ENCODE results near the gene CCDC142. TPM values are rescaled to one million over a fixed set of nuclear protein-coding genes. Genes with fewer than 3 reads are reported as not detected.
"Not testable (repeated sequence)": the region's sequence is repeated elsewhere in the genome, so short reads cannot be mapped to it uniquely, and the experiment has no call there.

Gene CCDC142
- total RNA-seq, 5 donors from 2014 or later (not counting 1 experiment from before 2014, with no cell fraction given) = 16.1 to 59.3 (median 56.7) TPM

DNA sequence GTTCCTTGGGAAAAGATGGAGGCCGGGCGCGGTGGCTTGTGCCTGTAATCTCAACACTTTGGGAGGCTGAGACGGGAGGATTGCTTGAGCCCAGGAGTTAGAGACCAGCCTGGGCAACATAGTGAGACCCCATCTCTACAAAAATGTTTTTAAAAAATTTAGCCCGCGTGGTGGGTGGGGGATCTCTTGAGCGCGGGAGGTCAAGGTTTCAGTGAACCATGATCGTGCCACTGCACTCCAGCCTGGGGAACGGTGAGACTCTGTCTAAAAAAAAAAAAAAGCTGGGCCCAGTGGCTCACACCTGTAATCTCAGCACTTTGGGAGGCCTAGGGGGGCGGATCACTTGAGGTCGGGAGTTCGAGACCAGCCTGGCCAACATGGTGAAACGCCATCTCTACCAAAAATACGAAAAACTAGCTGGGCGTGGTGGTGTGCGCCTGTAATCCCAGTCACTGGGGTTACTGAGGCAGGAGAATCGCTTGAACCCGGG lies 922 bp upstream of the CCDC142 start:
- not testable (repeated sequence) for H3K9me3 ChIP-seq; H3K9me3 Mint-ChIP-seq; DNase-seq; ATAC-seq (replicated peaks in 1 of 4); H3K27me3 ChIP-seq (replicated peaks in 1 of 2; ENCODE audit: control insufficient read depth in 2 of 2, extremely low read depth in 1 of 2, insufficient read depth in 2 of 2, low read length in 1 of 2); H3K27me3 Mint-ChIP-seq
- H3K4me3 ChIP-seq (ENCODE audit: control insufficient read depth in 1 of 2, extremely low read depth in 1 of 2, low read length in 1 of 2) = peak overlapping the region in 1 of 2 donors; percentile 98
- ChIA-PET POLR2A (interaction anchor here (0.5 to 0.8 kb wide), 4 partner anchors 10 to 306 kb away, joined by 4 to 5 read pairs (median 4); no protein-coding TSS in a partner anchor), CTCF (interaction anchor here (0.6 to 3.3 kb wide), 12 partner anchors 13 to 105 kb away, joined by 3 to 35 read pairs (median 6); partner anchors contain the start of genes DQX1 (in 1 of the 2), INO80B (in 1 of the 2), PCGF1 (in 1 of the 2) and WBP1 (in 1 of the 2))
- Mint-ChIP-seq H3K27ac (peak overlapping the region; percentile 99 to 100), H3K36me3 (peaks cover 27% of the 10 kb centered on the region), H3K4me3 (peak overlapping the region; percentile 91 to 100 (median 99)), H3K4me1 (peaks cover 25 to 44% (median 34%) of the 10 kb centered on the region in 3 donors)
- WGBS (ENCODE audit: insufficient coverage) = 89% methylated on average over 11 of the region's 19 CpGs
- H3K36me3 ChIP-seq (ENCODE audit: control insufficient read depth in 2 of 2, extremely low read depth in 1 of 2, insufficient read depth in 1 of 2, low read length in 1 of 2) = peaks cover 0 to 32% of the 10 kb centered on the region in 2 donors
- peaks cover 13 to 30% of the 10 kb centered on the region in 2 experiments for H3K4me1 ChIP-seq (ENCODE audit: control insufficient read depth in 1 of 2, extremely low read depth in 1 of 2, insufficient read depth in 2 of 2, low read length in 2 of 2)
- H3K27ac ChIP-seq (ENCODE audit: low read length) = peak overlapping the region; percentile 67

- DNase-seq = peak in 20 of 35 experiments; percentile 5 to 66 (median 34)
- Histone ChIP-seq H3K9me3 (no peaks in the 10 kb centered on the region), H3K36me3 (ENCODE audit: control insufficient read depth in 2 of 2, extremely low read depth in 1 of 2, insufficient read depth in 1 of 2, low read length in 1 of 2) (peaks cover 0 to 32% of the 10 kb centered on the region in 2 donors), H3K4me1 (ENCODE audit: control insufficient read depth in 1 of 2, extremely low read depth in 1 of 2, insufficient read depth in 2 of 2, low read length in 2 of 2) (peaks cover 13 to 30% of the 10 kb centered on the region in 2 experiments), H3K4me3 (ENCODE audit: control insufficient read depth in 1 of 2, extremely low read depth in 1 of 2, low read length in 1 of 2) (peak overlapping the region; percentile 95 to 98), H3K27me3 (replicated peaks in 1 of 2; ENCODE audit: control insufficient read depth in 2 of 2, extremely low read depth in 1 of 2, insufficient read depth in 2 of 2, low read length in 1 of 2) (no peaks in the 10 kb centered on the region), H3K27ac (ENCODE audit: low read length) (peak overlapping the region; percentile 67)
- Mint-ChIP-seq H3K27ac (peak overlapping the region; percentile 99 to 100), H3K36me3 (peaks cover 32% of the 10 kb centered on the region), H3K4me1 (peaks cover 25 to 44% (median 35%) of the 10 kb centered on the region in 3 donors), H3K4me3 (peak overlapping the region; percentile 91 to 100 (median 99)), H3K27me3 (no peaks in the 10 kb centered on the region), H3K9me3 (no peaks in the 10 kb centered on the region)
- ChIA-PET CTCF (interaction anchor here (0.8 to 3.3 kb wide), 10 partner anchors 9 to 106 kb away, joined by 4 to 35 read pairs (median 12); partner anchors contain the start of genes INO80B (in 1 of the 2), MRPL53 (in 1 of the 2) and WBP1 (in 1 of the 2)), POLR2A (interaction anchor here (0.8 to 1.4 kb wide), 4 partner anchors 8 to 15 kb away, joined by 3 to 6 read pairs (median 5); partner anchors contain the start of gene MRPL53 (in 1 of the 2))
- WGBS (ENCODE audit: insufficient coverage) = 3% methylated on average over 80 of the region's 80 CpGs
- peak; percentile 45 to 54 (median 52) for ATAC-seq (replicated peaks in 1 of 4)
Observed at GRCh38 chr2:74481961-74482800, 617 bp downstream of the CCDC142 start.

DNA sequence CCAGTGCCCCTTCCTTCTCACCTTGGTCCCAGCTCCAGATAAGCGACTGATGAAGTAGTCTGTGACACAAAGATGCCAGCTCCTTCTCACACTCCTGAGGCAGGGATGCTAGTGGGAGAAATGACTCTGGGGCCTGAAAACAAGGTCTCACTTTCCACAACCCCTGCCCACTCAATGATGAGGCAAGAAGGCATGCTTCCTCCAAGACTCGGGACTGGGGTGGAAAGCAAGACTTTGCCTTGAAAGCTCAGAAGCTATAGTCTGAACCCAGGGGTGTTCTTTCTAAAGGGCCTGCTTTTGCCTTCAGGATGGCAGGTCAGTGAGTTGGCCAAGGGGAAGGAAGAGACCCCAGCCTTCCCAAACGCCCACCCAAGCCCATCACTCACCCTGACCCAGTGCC lies 1.4 kb downstream of the CCDC142 start:
- Mint-ChIP-seq H3K9me3 (no peaks in the 10 kb centered on the region), H3K4me1 (peaks cover 25 to 42% (median 35%) of the 10 kb centered on the region in 3 donors), H3K27ac (no peak overlapping the region), H3K27me3 (no peaks in the 10 kb centered on the region), H3K4me3 (peak overlapping the region; percentile 91 to 100 (median 99)), H3K36me3 (peaks cover 28% of the 10 kb centered on the region)
- H3K27ac ChIP-seq (ENCODE audit: low read length) = no peak overlapping the region
- peak overlapping the region; percentile 95 to 98 for H3K4me3 ChIP-seq (ENCODE audit: control insufficient read depth in 1 of 2, extremely low read depth in 1 of 2, low read length in 1 of 2)
- peaks cover 13 to 30% of the 10 kb centered on the region in 2 experiments for H3K4me1 ChIP-seq (ENCODE audit: control insufficient read depth in 1 of 2, extremely low read depth in 1 of 2, insufficient read depth in 2 of 2, low read length in 2 of 2)
- H3K36me3 ChIP-seq (ENCODE audit: control insufficient read depth in 2 of 2, extremely low read depth in 1 of 2, insufficient read depth in 1 of 2, low read length in 1 of 2) = peaks cover 0 to 31% of the 10 kb centered on the region in 2 donors
- no CpG with 5 or more reads among the region's 3 CpGs for WGBS (ENCODE audit: insufficient coverage)
- CTCF ChIA-PET = interaction anchor here (0.9 to 3.3 kb wide), 5 partner anchors 8 to 107 kb away, joined by 4 to 35 read pairs (median 17); partner anchors contain the start of genes INO80B (in 1 of the 2), MRPL53 (in 1 of the 2) and WBP1 (in 1 of the 2)
- POLR2A ChIA-PET = interaction anchor here in 1 of 2 donors (1.1 to 1.4 kb wide), 2 partner anchors 8 to 14 kb away, joined by 3 to 6 read pairs; no protein-coding TSS in a partner anchor
- H3K9me3 ChIP-seq = no peaks in the 10 kb centered on the region
- no peak for DNase-seq
- no peaks in the 10 kb centered on the region for H3K27me3 ChIP-seq (replicated peaks in 1 of 2; ENCODE audit: control insufficient read depth in 2 of 2, extremely low read depth in 1 of 2, insufficient read depth in 2 of 2, low read length in 1 of 2)
- no peak for ATAC-seq (replicated peaks in 1 of 4)

- H3K4me1 ChIP-seq (ENCODE audit: control insufficient read depth in 1 of 2, extremely low read depth in 1 of 2, insufficient read depth in 2 of 2, low read length in 2 of 2) = peaks cover 13 to 27% of the 10 kb centered on the region in 2 experiments
- DNase-seq = no peak
- ChIA-PET CTCF (no interaction called here), POLR2A (interaction anchor here in 1 of 2 donors (1.0 to 1.1 kb wide), 2 partner anchors 8 to 18 kb away, joined by 3 to 4 read pairs; partner anchors contain the start of gene TTC31)
- no peaks in the 10 kb centered on the region for H3K27me3 Mint-ChIP-seq
- no peak overlapping the region for H3K4me3 Mint-ChIP-seq
- no peak overlapping the region for H3K27ac Mint-ChIP-seq
- H3K4me1 Mint-ChIP-seq = peaks cover 23 to 34% (median 25%) of the 10 kb centered on the region in 3 donors
- H3K36me3 Mint-ChIP-seq = peaks cover 28% of the 10 kb centered on the region
- H3K9me3 Mint-ChIP-seq = no peaks in the 10 kb centered on the region
- no peak overlapping the region for H3K27ac ChIP-seq (ENCODE audit: low read length)
- 95% methylated on average over 2 of the region's 5 CpGs for WGBS (ENCODE audit: insufficient coverage)
- no peaks in the 10 kb centered on the region for H3K9me3 ChIP-seq
- peaks cover 9 to 33% of the 10 kb centered on the region in 2 donors for H3K36me3 ChIP-seq (ENCODE audit: control insufficient read depth in 2 of 2, extremely low read depth in 1 of 2, insufficient read depth in 1 of 2, low read length in 1 of 2)
- H3K4me3 ChIP-seq (ENCODE audit: control insufficient read depth in 1 of 2, extremely low read depth in 1 of 2, low read length in 1 of 2) = no peak overlapping the region
- ATAC-seq (replicated peaks in 1 of 4) = no peak
- no peaks in the 10 kb centered on the region for H3K27me3 ChIP-seq (replicated peaks in 1 of 2; ENCODE audit: control insufficient read depth in 2 of 2, extremely low read depth in 1 of 2, insufficient read depth in 2 of 2, low read length in 1 of 2)
Observed at GRCh38 chr2:74474899-74475298, 7.9 kb downstream of the CCDC142 start.

DNA sequence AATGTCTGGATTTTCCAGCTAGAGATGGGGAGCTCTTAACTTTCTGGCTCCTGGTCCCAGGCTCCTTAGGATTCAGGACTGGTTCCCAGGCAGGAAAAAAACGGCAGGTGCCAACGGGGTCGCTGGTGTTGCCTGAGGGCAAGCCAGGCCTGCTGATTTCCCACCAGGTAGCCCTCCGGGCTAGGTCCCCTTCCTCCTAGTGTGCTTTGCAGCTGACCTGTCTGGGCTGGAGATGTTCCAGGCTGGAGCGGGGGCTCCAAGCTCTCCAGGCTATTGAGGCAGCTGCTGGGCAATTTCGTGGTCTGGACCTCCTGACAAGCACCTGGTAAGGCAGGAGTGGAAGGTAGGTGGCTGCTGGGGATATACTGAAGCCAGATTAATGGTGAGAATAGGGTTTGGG lies 8.3 kb downstream of the CCDC142 start:
- WGBS (ENCODE audit: insufficient coverage) = 98% methylated on average over 6 of the region's 6 CpGs
- Histone ChIP-seq H3K4me1 (ENCODE audit: control insufficient read depth in 1 of 2, extremely low read depth in 1 of 2, insufficient read depth in 2 of 2, low read length in 2 of 2) (peaks cover 13 to 27% of the 10 kb centered on the region in 2 experiments), H3K9me3 (no peaks in the 10 kb centered on the region), H3K27me3 (replicated peaks in 1 of 2; ENCODE audit: control insufficient read depth in 2 of 2, extremely low read depth in 1 of 2, insufficient read depth in 2 of 2, low read length in 1 of 2) (no peaks in the 10 kb centered on the region), H3K36me3 (ENCODE audit: control insufficient read depth in 2 of 2, extremely low read depth in 1 of 2, insufficient read depth in 1 of 2, low read length in 1 of 2) (peaks cover 9 to 33% of the 10 kb centered on the region in 2 donors), H3K4me3 (ENCODE audit: control insufficient read depth in 1 of 2, extremely low read depth in 1 of 2, low read length in 1 of 2) (no peak overlapping the region), H3K27ac (ENCODE audit: low read length) (no peak overlapping the region)
- no peaks in the 10 kb centered on the region for H3K27me3 Mint-ChIP-seq
- H3K4me1 Mint-ChIP-seq = peaks cover 22 to 34% (median 24%) of the 10 kb centered on the region in 3 donors
- peaks cover 26% of the 10 kb centered on the region for H3K36me3 Mint-ChIP-seq
- ATAC-seq (replicated peaks in 1 of 4) (no peak), DNase-seq (no peak)
- CTCF ChIA-PET = interaction anchor here (0.6 to 2.6 kb wide), 6 partner anchors 8 to 112 kb away, joined by 3 to 17 read pairs (median 4); partner anchors contain the start of genes CCDC142 (in 1 of the 2) and TTC31 (in 1 of the 2)
- no peak overlapping the region for H3K27ac Mint-ChIP-seq
- POLR2A ChIA-PET = interaction anchor here (0.6 to 1.0 kb wide), 6 partner anchors 8 to 293 kb away, joined by 3 to 8 read pairs (median 5); partner anchors contain the start of genes TTC31 (in 2 of the 2), CCDC142 (in 1 of the 2) and LBX2 (in 1 of the 2)
- H3K4me3 Mint-ChIP-seq = peak overlapping the region in 1 of 3 donors; percentile 96
- H3K9me3 Mint-ChIP-seq = no peaks in the 10 kb centered on the region

Data from T-cell (primary cell).